MCF 10A (cell line): ENCODE data around the gene L3MBTL3. TPM values are rescaled to one million over a fixed set of nuclear protein-coding genes. Genes with fewer than 3 reads are reported as not detected.

ENCODE experiments used
- BruUV-seq: library from RNA; stranded (reverse); fragments of 400-500 nt; replicated peaks from 2 replicates; lab custom pipeline; 2021; lab: Mats Ljungman, UMichigan
- CTCF ChIA-PET: fragments of 300-600 bp; sonication (Branson Sonifier 250); formaldehyde crosslinking; extraction: SDS; loops from one replicate; lab custom pipeline; 2021; ENCODE audit warnings: antibody characterized with exemption, inconsistent platforms; lab: Yijun Ruan, JAX
- POLR2A ChIA-PET: fragments of 300-600, 350-650 bp; sonication (Branson Sonifier 250); formaldehyde crosslinking; extraction: SDS; loops from one replicate; lab custom pipeline; 2020; ENCODE audit warnings: antibody characterized with exemption, inconsistent platforms; lab: Yijun Ruan, JAX
- DNase-seq: peaks from one replicate; pipeline ENCODE4 v3.0.0-alpha.2; 2018; ENCODE audit not compliant: unreplicated experiment
- H3K27ac Mint-ChIP-seq: one replicate; pipeline ENCODE4 v1.8.0; 2022; ENCODE audit warnings: mild to moderate bottlenecking, low read depth, mixed read lengths; ENCODE audit not compliant: unreplicated experiment
- H3K27me3 Mint-ChIP-seq: one replicate; pipeline ENCODE4 v1.8.0; 2022; ENCODE audit warnings: mixed read lengths; ENCODE audit not compliant: insufficient read depth, unreplicated experiment
- H3K36me3 Mint-ChIP-seq: one replicate; pipeline ENCODE4 v1.8.0; 2022; ENCODE audit warnings: mild to moderate bottlenecking, moderate library complexity, mixed read lengths; ENCODE audit not compliant: insufficient read depth, unreplicated experiment
- H3K4me1 Mint-ChIP-seq: one replicate; pipeline ENCODE4 v1.8.0; 2022; ENCODE audit warnings: mixed read lengths; ENCODE audit not compliant: insufficient read depth, unreplicated experiment
- H3K4me3 Mint-ChIP-seq: one replicate; pipeline ENCODE4 v1.8.0; 2022; ENCODE audit warnings: mild to moderate bottlenecking, moderate library complexity, mixed read lengths; ENCODE audit not compliant: unreplicated experiment
- H3K9me3 Mint-ChIP-seq: one replicate; pipeline ENCODE4 v1.8.0; 2022; ENCODE audit warnings: mixed read lengths; ENCODE audit not compliant: unreplicated experiment
- intact Hi-C: fragments of 100-400 bp; cut with micrococcal nuclease; formaldehyde crosslinking; loops from 2 replicates; pipeline ENCODE4 v1.14.1; 2022
- total RNA-seq: library from RNA; stranded (reverse); gene quantifications from 2 replicates; pipeline ENCODE4 v1.2.3, GENCODE V29; 2022
- TF ChIP-seq, protein P1 (sequence below): fragments of 200-600 bp; IDR thresholded peaks from one replicate; pipeline ENCODE4 v1.8.0; 2022; ENCODE audit warnings: antibody characterized with exemption, mild to moderate bottlenecking; ENCODE audit not compliant: unreplicated experiment

Gene L3MBTL3
- total RNA-seq, 1 experiment from 2014 or later: 5.2 TPM

- ChIA-PET CTCF (interaction anchor here (0.7 to 1.3 kb wide), 2 partner anchors 10 to 11 kb away, joined by 3 to 5 read pairs; no protein-coding TSS in a partner anchor), POLR2A (no interaction called here)
- Mint-ChIP-seq H3K4me1 (no peaks in the 10 kb centered on the region), H3K27me3 (no peaks in the 10 kb centered on the region), H3K9me3 (no peaks in the 10 kb centered on the region), H3K36me3 (no peaks in the 10 kb centered on the region), H3K27ac (no peak overlapping the region), H3K4me3 (no peak overlapping the region)
- DNase-seq: no peak
- intact Hi-C loops: no loop called here
- BruUV-seq: no TSS peak
- TF ChIP-seq, protein P1, sequence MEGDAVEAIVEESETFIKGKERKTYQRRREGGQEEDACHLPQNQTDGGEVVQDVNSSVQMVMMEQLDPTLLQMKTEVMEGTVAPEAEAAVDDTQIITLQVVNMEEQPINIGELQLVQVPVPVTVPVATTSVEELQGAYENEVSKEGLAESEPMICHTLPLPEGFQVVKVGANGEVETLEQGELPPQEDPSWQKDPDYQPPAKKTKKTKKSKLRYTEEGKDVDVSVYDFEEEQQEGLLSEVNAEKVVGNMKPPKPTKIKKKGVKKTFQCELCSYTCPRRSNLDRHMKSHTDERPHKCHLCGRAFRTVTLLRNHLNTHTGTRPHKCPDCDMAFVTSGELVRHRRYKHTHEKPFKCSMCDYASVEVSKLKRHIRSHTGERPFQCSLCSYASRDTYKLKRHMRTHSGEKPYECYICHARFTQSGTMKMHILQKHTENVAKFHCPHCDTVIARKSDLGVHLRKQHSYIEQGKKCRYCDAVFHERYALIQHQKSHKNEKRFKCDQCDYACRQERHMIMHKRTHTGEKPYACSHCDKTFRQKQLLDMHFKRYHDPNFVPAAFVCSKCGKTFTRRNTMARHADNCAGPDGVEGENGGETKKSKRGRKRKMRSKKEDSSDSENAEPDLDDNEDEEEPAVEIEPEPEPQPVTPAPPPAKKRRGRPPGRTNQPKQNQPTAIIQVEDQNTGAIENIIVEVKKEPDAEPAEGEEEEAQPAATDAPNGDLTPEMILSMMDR: no peak
Observed at GRCh38 chr6:130026859-130027258, 8.5 kb downstream of the L3MBTL3 start.

DNA sequence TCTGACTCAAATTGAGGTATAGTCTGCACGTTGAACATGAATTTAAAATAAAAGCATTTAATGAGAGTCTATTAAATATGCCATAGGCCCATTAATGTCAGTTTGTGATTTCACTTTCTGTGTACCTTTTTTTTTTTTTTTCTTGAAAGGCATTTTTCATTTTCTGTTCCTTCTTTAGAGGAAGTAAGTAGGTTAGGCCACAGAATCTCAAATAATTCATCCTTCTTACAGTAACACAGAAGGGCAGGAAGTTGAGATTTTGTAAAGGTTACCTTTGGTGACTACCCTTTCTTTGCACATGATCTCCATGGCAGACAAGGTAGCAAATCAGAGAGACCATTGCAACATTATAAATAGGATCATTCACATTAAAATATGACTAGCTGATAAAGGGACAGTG lies 9.6 kb downstream of the L3MBTL3 start:
- CTCF ChIA-PET: interaction anchor here (1.3 kb wide), 1 partner anchor 9 kb away, joined by 5 read pairs; no protein-coding TSS in a partner anchor
- POLR2A ChIA-PET: no interaction called here
- TF ChIP-seq, protein P1: no peak
- Mint-ChIP-seq H3K27ac (no peak overlapping the region), H3K9me3 (no peaks in the 10 kb centered on the region), H3K4me3 (no peak overlapping the region), H3K36me3 (no peaks in the 10 kb centered on the region), H3K4me1 (no peaks in the 10 kb centered on the region), H3K27me3 (no peaks in the 10 kb centered on the region)
- BruUV-seq: no TSS peak
- intact Hi-C loops: no loop called here
- DNase-seq: no peak

DNA sequence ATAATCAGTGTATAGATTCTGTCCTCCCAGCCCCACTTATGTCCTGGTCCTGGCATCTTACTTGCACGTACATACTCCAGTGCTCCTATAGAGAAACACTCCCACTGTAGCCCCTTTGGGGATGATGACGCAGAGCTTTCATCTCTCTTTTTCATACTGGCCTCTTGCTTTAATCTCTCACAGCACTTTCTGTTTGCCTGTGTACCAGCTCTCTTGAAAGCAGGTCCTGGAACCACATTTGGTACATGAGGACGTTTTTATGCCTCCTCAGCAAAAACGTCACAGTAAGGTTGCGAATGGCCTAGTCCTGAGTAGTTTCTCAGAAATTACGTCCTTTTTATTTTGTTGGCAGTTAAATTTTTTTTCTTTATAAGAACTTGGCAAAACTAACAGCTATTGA lies 10.8 kb downstream of the L3MBTL3 start:
- POLR2A ChIA-PET: no interaction called here

GRCh38 chr6:130032758-130033340 lies 14.5 kb downstream of the L3MBTL3 start:
- ChIA-PET POLR2A (interaction anchor here (0.6 kb wide), 1 partner anchor 51 kb away, joined by 3 read pairs; no protein-coding TSS in a partner anchor), CTCF (interaction anchor here (0.6 to 1.3 kb wide), 3 partner anchors 14 to 172 kb away, joined by 3 to 8 read pairs (median 4); no protein-coding TSS in a partner anchor)
- no peak overlapping the region for H3K27ac Mint-ChIP-seq
- H3K4me1 Mint-ChIP-seq: peaks cover 7% of the 10 kb centered on the region
- TF ChIP-seq, protein P1: no peak
- H3K9me3 Mint-ChIP-seq: no peaks in the 10 kb centered on the region
- H3K36me3 Mint-ChIP-seq: no peaks in the 10 kb centered on the region
- no peak for DNase-seq
- no peak overlapping the region for H3K4me3 Mint-ChIP-seq
- intact Hi-C loops: no loop called here
- H3K27me3 Mint-ChIP-seq: no peaks in the 10 kb centered on the region
- BruUV-seq: no TSS peak

More for the DNA sequence above, 10.8 kb downstream of the L3MBTL3 start:
- CTCF ChIA-PET: interaction anchor here (0.6 to 1.6 kb wide), 2 partner anchors 8 to 229 kb away, joined by 3 to 7 read pairs; no protein-coding TSS in a partner anchor
- BruUV-seq: no TSS peak
- TF ChIP-seq, protein P1: no peak
- Mint-ChIP-seq H3K4me1 (peaks cover 2% of the 10 kb centered on the region), H3K27me3 (no peaks in the 10 kb centered on the region), H3K9me3 (no peaks in the 10 kb centered on the region), H3K36me3 (no peaks in the 10 kb centered on the region), H3K27ac (no peak overlapping the region), H3K4me3 (no peak overlapping the region)
- DNase-seq: no peak
- intact Hi-C loops: no loop called here
